Small intestine (tissue), 7 donors: ENCODE measurements around the gene EOGT. TPM values are rescaled to one million over a fixed set of nuclear protein-coding genes. Genes with fewer than 3 reads are reported as not detected.

Source experiments
- DNase-seq, 2 donors: peaks; one replicate each; pipeline versions ENCODE4 v3.0.0 to v3.0.0-alpha.2; 2013
- FAIRE-seq: peaks from 2 replicates; lab custom pipeline; 2012; peaks lifted over from hg19 to GRCh38; lab: Jason Lieb, UNC
- H3K27ac ChIP-seq, 3 donors: one replicate each; pipeline ENCODE4 v1.5.1; 2013; ENCODE audit warnings: low read length in 2 of 3, mild to moderate bottlenecking in 2 of 3, control low read depth in 1 of 3, inconsistent platforms in 1 of 3, low read depth in 1 of 3, moderate library complexity in 1 of 3
- H3K27me3 ChIP-seq, 3 donors: one replicate each; pipeline ENCODE4 v1.6.1; 2013; ENCODE audit warnings: low read length in 3 of 3, inconsistent platforms in 1 of 3; ENCODE audit not compliant: control insufficient read depth in 3 of 3, insufficient read depth in 3 of 3
- H3K36me3 ChIP-seq, 3 donors: one replicate each; pipeline ENCODE4 v1.6.1; 2013; ENCODE audit warnings: low read length in 3 of 3, inconsistent platforms in 1 of 3, low read depth in 1 of 3, mild to moderate bottlenecking in 1 of 3, moderate library complexity in 1 of 3; ENCODE audit not compliant: control insufficient read depth in 3 of 3, insufficient read depth in 2 of 3
- H3K4me1 ChIP-seq, 3 donors: one replicate each; pipeline ENCODE4 v1.6.1; 2013; ENCODE audit warnings: low read length in 2 of 3, inconsistent platforms in 1 of 3, low read depth in 1 of 3, mild to moderate bottlenecking in 1 of 3, moderate library complexity in 1 of 3; ENCODE audit not compliant: control insufficient read depth in 3 of 3, insufficient read depth in 2 of 3
- H3K4me3 ChIP-seq, 3 donors: one replicate each; pipeline ENCODE4 v1.5.1; 2013; ENCODE audit warnings: low read length in 3 of 3, control low read depth in 1 of 3, inconsistent platforms in 1 of 3, low read depth in 1 of 3, mild to moderate bottlenecking in 1 of 3, moderate library complexity in 1 of 3
- H3K9me3 ChIP-seq, 2 donors: one replicate each; pipeline ENCODE4 v1.6.1; 2013; ENCODE audit warnings: low read depth in 1 of 2, low read length in 1 of 2; ENCODE audit not compliant: control insufficient read depth in 2 of 2, insufficient read depth in 1 of 2
- WGBS, 3 donors: extraction: QIAGEN DNeasy Blood & Tissue Kit; methylation state at CpG; one replicate each; pipeline ENCODE4 v1.1.7; 2013; 5-methylcytosine and 5-hydroxymethylcytosine counted together
- polyA plus RNA-seq, 4 donors: library from polyadenylated mRNA; stranded (reverse) in 3 of 4; unstranded in 1 of 4; fragments of 200-250 nt in 3 of 4; fragments of 120-200 nt in 1 of 4; gene quantifications; one replicate each; pipeline versions ENCODE4 v1.2.1 to v1.2.3, GENCODE V29; 2013
- donor health status: healthy with polysubstance abuse.
- donor health status: control.
- donor health status: control.
- donor health status: Bipolar disorder and iron deficiency.
- donor health status: healthy.

Gene EOGT
- polyA plus RNA-seq, 4 donors: 5.4 to 10.8 (median 8.7) TPM

GRCh38 chr3:69005071-69005790, 8.3 kb downstream of the EOGT start:
- H3K4me1 ChIP-seq: no peaks in the 10 kb centered on the region
- H3K9me3 ChIP-seq: no peaks in the 10 kb centered on the region
- peaks cover 8 to 17% (median 9%) of the 10 kb centered on the region in 3 donors for H3K36me3 ChIP-seq
- WGBS, 3 donors: 87 to 97% (median 91%) methylated on average over 6 of the region's 6 CpGs
- FAIRE-seq (no peak), DNase-seq (no peak)
- H3K4me3 ChIP-seq: no peak overlapping the region
- no peaks in the 10 kb centered on the region for H3K27me3 ChIP-seq
- no peak overlapping the region for H3K27ac ChIP-seq

GRCh38 chr3:69004138-69004537, 9.3 kb downstream of the EOGT start:
- no peaks in the 10 kb centered on the region for H3K9me3 ChIP-seq
- no peak overlapping the region for H3K4me3 ChIP-seq
- peaks cover 8 to 17% (median 9%) of the 10 kb centered on the region in 3 donors for H3K36me3 ChIP-seq
- 84 to 96% (median 94%) methylated on average over 9 of the region's 9 CpGs for WGBS, 3 donors
- DNase-seq (no peak), FAIRE-seq (no peak)
- H3K27ac ChIP-seq: no peak overlapping the region
- no peaks in the 10 kb centered on the region for H3K27me3 ChIP-seq
- no peaks in the 10 kb centered on the region for H3K4me1 ChIP-seq

- H3K27me3 ChIP-seq: no peaks in the 10 kb centered on the region
- H3K9me3 ChIP-seq: no peaks in the 10 kb centered on the region
- no peaks in the 10 kb centered on the region for H3K4me1 ChIP-seq
- no peak overlapping the region for H3K4me3 ChIP-seq
- H3K36me3 ChIP-seq: peaks cover 7 to 22% (median 13%) of the 10 kb centered on the region in 3 donors
- FAIRE-seq: no peak
- 80 to 96% (median 91%) methylated on average over 1 of the region's 1 CpG for WGBS, 3 donors
- no peak for DNase-seq
- H3K27ac ChIP-seq: no peak overlapping the region
Observed at GRCh38 chr3:68999605-69000004, 13.9 kb downstream of the EOGT start.

GRCh38 chr3:68999158-68999557, 14.3 kb downstream of the EOGT start:
- Histone ChIP-seq H3K9me3 (no peaks in the 10 kb centered on the region), H3K4me3 (no peak overlapping the region), H3K4me1 (no peaks in the 10 kb centered on the region), H3K27me3 (no peaks in the 10 kb centered on the region), H3K36me3 (peaks cover 7 to 26% (median 11%) of the 10 kb centered on the region in 3 donors), H3K27ac (no peak overlapping the region)
- no peak for FAIRE-seq
- DNase-seq: no peak

- 70 to 85% (median 79%) methylated on average over 6 of the region's 6 CpGs for WGBS, 3 donors
Observed at GRCh38 chr3:68997887-68998286, 15.6 kb downstream of the EOGT start.

GRCh38 chr3:68996356-68996995, 17.0 kb downstream of the EOGT start:
- WGBS, 3 donors: 76 to 79% (median 79%) methylated on average over 8 of the region's 8 CpGs
- no peak overlapping the region for H3K4me3 ChIP-seq
- H3K27me3 ChIP-seq: no peaks in the 10 kb centered on the region
- H3K36me3 ChIP-seq: peaks cover 2 to 21% (median 10%) of the 10 kb centered on the region in 3 donors
- H3K27ac ChIP-seq: no peak overlapping the region
- no peaks in the 10 kb centered on the region for H3K4me1 ChIP-seq
- FAIRE-seq (no peak), DNase-seq (no peak)
- H3K9me3 ChIP-seq: no peaks in the 10 kb centered on the region

More at GRCh38 chr3:68997887-68998286, 15.6 kb downstream of the EOGT start:
- H3K27me3 ChIP-seq: no peaks in the 10 kb centered on the region
- H3K27ac ChIP-seq: no peak overlapping the region
- no peak overlapping the region for H3K4me3 ChIP-seq
- DNase-seq (no peak), FAIRE-seq (no peak)
- H3K4me1 ChIP-seq: no peaks in the 10 kb centered on the region
- peaks cover 6 to 25% (median 10%) of the 10 kb centered on the region in 3 donors for H3K36me3 ChIP-seq
- H3K9me3 ChIP-seq: no peaks in the 10 kb centered on the region

- Histone ChIP-seq H3K4me1 (no peaks in the 10 kb centered on the region), H3K4me3 (no peak overlapping the region), H3K36me3 (peaks cover 2 to 10% (median 8%) of the 10 kb centered on the region in 3 donors), H3K9me3 (no peaks in the 10 kb centered on the region), H3K27ac (no peak overlapping the region), H3K27me3 (no peaks in the 10 kb centered on the region)
- no peak for DNase-seq
- WGBS, 3 donors: 81 to 95% (median 94%) methylated on average over 4 of the region's 4 CpGs
- FAIRE-seq: no peak
Observed at GRCh38 chr3:68988740-68989139, 24.7 kb downstream of the EOGT start.

GRCh38 chr3:68987322-68987721, 26.2 kb downstream of the EOGT start:
- Histone ChIP-seq H3K9me3 (no peaks in the 10 kb centered on the region), H3K36me3 (peaks cover 2 to 10% (median 8%) of the 10 kb centered on the region in 3 donors), H3K4me3 (no peak overlapping the region), H3K4me1 (no peaks in the 10 kb centered on the region), H3K27me3 (no peaks in the 10 kb centered on the region), H3K27ac (no peak overlapping the region)
- WGBS, 3 donors: 79 to 92% (median 85%) methylated on average over 6 of the region's 6 CpGs
- DNase-seq: no peak
- no peak for FAIRE-seq
